ENCODE measurements around the gene CEP290. TPM values are rescaled to one million over a fixed set of nuclear protein-coding genes. Genes with fewer than 3 reads are reported as not detected.
A peak's percentile ranks its signal among the peaks of the same experiment; 100 is the strongest.

The CEP290 gene
- total and polyA plus RNA-seq, 2 donors from 2014 or later = 5.1 to 18.2 TPM

DNA sequence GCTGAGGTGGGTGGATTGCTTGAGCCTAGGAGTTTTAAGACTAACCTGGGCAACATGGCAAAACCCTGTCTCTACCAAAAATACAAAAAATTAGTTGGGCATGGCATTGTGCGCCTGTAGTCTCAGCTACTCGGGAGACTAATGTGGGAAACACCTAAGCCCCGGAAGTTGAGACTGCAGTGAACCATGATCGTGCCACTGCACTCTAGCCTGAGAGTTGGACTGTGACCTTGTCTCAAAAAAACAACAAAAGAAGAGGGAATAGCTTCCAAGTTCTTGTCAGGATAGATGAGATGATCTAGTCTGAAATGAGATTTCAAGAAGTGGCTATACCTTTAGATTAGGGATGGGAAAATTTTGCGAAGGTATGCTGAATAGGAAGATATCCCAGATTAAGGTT lies 97.9 kb downstream of the CEP290 start:
- intact Hi-C loops (cut with DNase I) = no loop called here
- Histone ChIP-seq H3K27me3 (ENCODE audit: control insufficient read depth, insufficient read depth, low read length) (no peaks in the 10 kb centered on the region), H3K4me1 (ENCODE audit: control insufficient read depth in 2 of 3, insufficient read depth in 2 of 3, low read depth in 1 of 3, low read length in 3 of 3) (peaks cover 0 to 4% (median 0%) of the 10 kb centered on the region in 3 donors), H3K9ac (ENCODE audit: low read length in 3 of 3) (no peak overlapping the region), H3K9me3 (ENCODE audit: control insufficient read depth in 2 of 3, insufficient read depth in 1 of 3, low read length in 3 of 3) (no peaks in the 10 kb centered on the region), H3K4me3 (ENCODE audit: low read length in 3 of 3) (no peak overlapping the region), H3K27ac (ENCODE audit: low read depth in 2 of 2, low read length in 2 of 2) (no peak overlapping the region), H3K36me3 (ENCODE audit: control insufficient read depth in 2 of 3, insufficient read depth in 3 of 3, low read length in 3 of 3) (peaks cover 3 to 31% (median 9%) of the 10 kb centered on the region in 3 donors)
- FAIRE-seq (no peak), DNase-seq (peak in 1 of 5 donors; percentile 7)
- TF ChIP-seq, protein P1, sequence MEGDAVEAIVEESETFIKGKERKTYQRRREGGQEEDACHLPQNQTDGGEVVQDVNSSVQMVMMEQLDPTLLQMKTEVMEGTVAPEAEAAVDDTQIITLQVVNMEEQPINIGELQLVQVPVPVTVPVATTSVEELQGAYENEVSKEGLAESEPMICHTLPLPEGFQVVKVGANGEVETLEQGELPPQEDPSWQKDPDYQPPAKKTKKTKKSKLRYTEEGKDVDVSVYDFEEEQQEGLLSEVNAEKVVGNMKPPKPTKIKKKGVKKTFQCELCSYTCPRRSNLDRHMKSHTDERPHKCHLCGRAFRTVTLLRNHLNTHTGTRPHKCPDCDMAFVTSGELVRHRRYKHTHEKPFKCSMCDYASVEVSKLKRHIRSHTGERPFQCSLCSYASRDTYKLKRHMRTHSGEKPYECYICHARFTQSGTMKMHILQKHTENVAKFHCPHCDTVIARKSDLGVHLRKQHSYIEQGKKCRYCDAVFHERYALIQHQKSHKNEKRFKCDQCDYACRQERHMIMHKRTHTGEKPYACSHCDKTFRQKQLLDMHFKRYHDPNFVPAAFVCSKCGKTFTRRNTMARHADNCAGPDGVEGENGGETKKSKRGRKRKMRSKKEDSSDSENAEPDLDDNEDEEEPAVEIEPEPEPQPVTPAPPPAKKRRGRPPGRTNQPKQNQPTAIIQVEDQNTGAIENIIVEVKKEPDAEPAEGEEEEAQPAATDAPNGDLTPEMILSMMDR (IDR thresholded peaks at IDR 0.05; ENCODE audit: borderline replicate concordance, extremely low read depth, insufficient read depth) = no peak

DNA sequence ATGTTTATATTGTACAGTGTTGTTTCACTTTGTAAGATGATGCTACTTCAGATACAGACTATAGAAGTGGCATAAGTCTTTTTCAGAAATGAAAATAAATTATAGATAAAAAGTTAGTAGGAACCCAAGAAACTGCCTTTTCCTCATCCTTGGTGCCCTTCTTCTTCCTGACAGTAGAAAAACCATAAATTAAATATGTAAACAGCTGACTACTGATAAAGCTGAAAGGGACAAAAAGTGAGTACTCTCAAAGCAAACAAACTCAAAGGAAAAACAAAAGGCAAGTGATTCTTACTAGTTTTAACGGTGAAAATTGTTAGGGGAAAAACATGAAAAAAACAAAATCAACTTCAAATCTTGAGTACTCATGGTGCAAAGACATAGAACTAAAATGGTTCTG lies 104.1 kb downstream of the CEP290 start:
- intact Hi-C loops (cut with DNase I) = no loop called here
- TF ChIP-seq, protein P1 (IDR thresholded peaks at IDR 0.05; ENCODE audit: borderline replicate concordance, extremely low read depth, insufficient read depth) = no peak
- H3K36me3 ChIP-seq (ENCODE audit: control insufficient read depth in 2 of 3, insufficient read depth in 3 of 3, low read length in 3 of 3) = no peaks in the 10 kb centered on the region
- no peak overlapping the region for H3K9ac ChIP-seq (ENCODE audit: low read length in 3 of 3)
- H3K27ac ChIP-seq (ENCODE audit: low read depth in 2 of 2, low read length in 2 of 2) = no peak overlapping the region
- no peaks in the 10 kb centered on the region for H3K9me3 ChIP-seq (ENCODE audit: control insufficient read depth in 2 of 3, insufficient read depth in 1 of 3, low read length in 3 of 3)
- peaks cover 0 to 16% (median 9%) of the 10 kb centered on the region in 3 donors for H3K4me1 ChIP-seq (ENCODE audit: control insufficient read depth in 2 of 3, insufficient read depth in 2 of 3, low read depth in 1 of 3, low read length in 3 of 3)
- FAIRE-seq (no peak), DNase-seq (no peak)
- no peaks in the 10 kb centered on the region for H3K27me3 ChIP-seq (ENCODE audit: control insufficient read depth, insufficient read depth, low read length)
- H3K4me3 ChIP-seq (ENCODE audit: low read length in 3 of 3) = no peak overlapping the region

DNA sequence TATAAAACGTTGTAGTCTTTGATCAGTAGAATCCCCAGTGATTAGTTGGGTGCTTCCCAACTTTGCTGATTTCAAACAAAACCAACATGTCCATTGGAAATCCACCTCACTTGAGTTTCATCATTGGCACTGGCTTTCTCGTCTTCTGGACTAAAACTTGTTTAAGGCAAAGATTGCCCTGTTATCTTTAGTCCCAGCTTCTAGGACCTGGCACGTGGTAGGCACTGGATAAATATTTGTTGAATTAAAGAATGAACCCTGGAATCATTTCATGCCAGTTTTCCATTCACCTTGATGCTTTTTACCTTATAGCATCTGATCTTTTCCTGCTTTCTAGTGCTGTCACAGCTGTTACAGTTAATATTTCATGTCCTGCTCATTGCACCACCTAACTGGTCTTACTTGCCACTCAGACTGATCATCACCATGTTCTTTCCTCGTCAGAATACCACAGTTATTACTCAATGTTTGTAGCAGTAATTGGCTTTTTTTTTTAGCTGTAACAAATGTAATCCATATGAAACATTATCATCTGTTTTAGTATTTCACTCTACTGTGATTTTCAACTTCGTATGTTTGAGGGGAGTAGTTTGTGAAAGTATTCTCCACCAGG lies 105.4 kb downstream of the CEP290 start:
- Histone ChIP-seq H3K36me3 (ENCODE audit: control insufficient read depth in 2 of 3, insufficient read depth in 3 of 3, low read length in 3 of 3) (no peaks in the 10 kb centered on the region), H3K4me3 (ENCODE audit: low read length in 3 of 3) (peak overlapping the region; percentile 78 to 93 (median 87)), H3K4me1 (ENCODE audit: control insufficient read depth in 2 of 3, insufficient read depth in 2 of 3, low read depth in 1 of 3, low read length in 3 of 3) (peaks cover 0 to 16% (median 9%) of the 10 kb centered on the region in 3 donors), H3K9me3 (ENCODE audit: control insufficient read depth in 2 of 3, insufficient read depth in 1 of 3, low read length in 3 of 3) (no peaks in the 10 kb centered on the region), H3K9ac (ENCODE audit: low read length in 3 of 3) (peak overlapping the region; percentile 75 to 77 (median 75)), H3K27ac (ENCODE audit: low read depth in 2 of 2, low read length in 2 of 2) (no peak overlapping the region), H3K27me3 (ENCODE audit: control insufficient read depth, insufficient read depth, low read length) (no peaks in the 10 kb centered on the region)
- FAIRE-seq (no peak), DNase-seq (no peak)
- intact Hi-C loops (cut with DNase I) = no loop called here
- TF ChIP-seq, protein P1 (IDR thresholded peaks at IDR 0.05; ENCODE audit: borderline replicate concordance, extremely low read depth, insufficient read depth) = no peak

Data from kidney (tissue), 14 donors.